Kidney (tissue), 14 donors: Measurements from ENCODE around the gene ELF5. TPM values are rescaled to one million over a fixed set of nuclear protein-coding genes. Genes with fewer than 3 reads are reported as not detected.

Experiments
- DNase-seq, 5 donors: peaks; one replicate each; pipeline ENCODE4 v3.0.0-alpha.2; 2013 to 2020
- FAIRE-seq: peaks from 2 replicates; lab custom pipeline; 2012; peaks lifted over from hg19 to GRCh38; lab: Jason Lieb, UNC
- H3K27ac ChIP-seq, 2 donors: one replicate each; pipeline ENCODE4 v1.7.0; 2013; ENCODE audit warnings: low read depth in 2 of 2, low read length in 2 of 2, inconsistent platforms in 1 of 2
- H3K27me3 ChIP-seq: one replicate; pipeline ENCODE4 v1.7.1; 2013; ENCODE audit warnings: low read length, inconsistent platforms; ENCODE audit not compliant: control insufficient read depth, insufficient read depth
- H3K36me3 ChIP-seq, 3 donors: one replicate each; pipeline versions ENCODE4 v1.7.0 to v1.7.1; 2013; ENCODE audit warnings: low read length in 3 of 3, control low read depth in 1 of 3, inconsistent platforms in 1 of 3; ENCODE audit not compliant: insufficient read depth in 3 of 3, control insufficient read depth in 2 of 3
- H3K4me1 ChIP-seq, 3 donors: one replicate each; pipeline versions ENCODE4 v1.7.0 to v1.7.1; 2013; ENCODE audit warnings: low read length in 3 of 3, inconsistent platforms in 1 of 3, low read depth in 1 of 3; ENCODE audit not compliant: control insufficient read depth in 2 of 3, insufficient read depth in 2 of 3
- H3K4me3 ChIP-seq, 3 donors: one replicate each; pipeline versions ENCODE4 v1.7.0 to v1.8.1; 2013; ENCODE audit warnings: low read length in 3 of 3, control low read depth in 1 of 3, inconsistent platforms in 1 of 3
- H3K9ac ChIP-seq, 3 donors: one replicate each; pipeline versions ENCODE4 v1.7.0 to v1.7.1; 2013; ENCODE audit warnings: low read length in 3 of 3, control low read depth in 1 of 3, inconsistent platforms in 1 of 3
- H3K9me3 ChIP-seq, 3 donors: one replicate each; pipeline versions ENCODE4 v1.7.0 to v1.7.1; 2013; ENCODE audit warnings: low read length in 3 of 3, control low read depth in 1 of 3, inconsistent platforms in 1 of 3; ENCODE audit not compliant: control insufficient read depth in 2 of 3, insufficient read depth in 1 of 3
- intact Hi-C: fragments of 100-400 bp; cut with DNase I; formaldehyde crosslinking; loops from one replicate; pipeline ENCODE4 v1.11.1; 2022
- polyA plus RNA-seq: library from polyadenylated mRNA; stranded (reverse); fragments of 350-450 nt; fragmentation: Illumina TruSeq; extraction: RNeasy Lipid Tissue Mini Kit (QIAGEN cat#74804); gene quantifications from one replicate; pipeline ENCODE4 v1.2.3, GENCODE V29; 2014; ENCODE audit warnings: low read depth, low replicate concordance; ENCODE audit not compliant: insufficient read depth
- total RNA-seq: library from RNA; stranded (reverse); fragmentation: NEBNext Ultra II Directional; extraction: Animal tissue kit (Norgen Biotek cat#: 25700); gene quantifications from one replicate; pipeline ENCODE4 v1.2.1, GENCODE V29; 2021
- TF ChIP-seq, protein P1 (sequence below): IDR thresholded peaks from 3 replicates; pipeline ENCODE4 v1.5.1; 2012; ENCODE audit warnings: mild to moderate bottlenecking, moderate library complexity, borderline replicate concordance; ENCODE audit not compliant: insufficient read depth; ENCODE audit errors: extremely low read depth
- donor health status: control.
- donor health status: control.
- donor health status: control.
- donor health status: control.
- donor health status: control.
- donor health status: DM: yes; HTN: yes; CAD: no.
- donor health status: Normal renal cell carcinoma (clear cell type).

ELF5 gene
- total and polyA plus RNA-seq, 2 donors from 2014 or later: 0.94 to 18.9 TPM

DNA sequence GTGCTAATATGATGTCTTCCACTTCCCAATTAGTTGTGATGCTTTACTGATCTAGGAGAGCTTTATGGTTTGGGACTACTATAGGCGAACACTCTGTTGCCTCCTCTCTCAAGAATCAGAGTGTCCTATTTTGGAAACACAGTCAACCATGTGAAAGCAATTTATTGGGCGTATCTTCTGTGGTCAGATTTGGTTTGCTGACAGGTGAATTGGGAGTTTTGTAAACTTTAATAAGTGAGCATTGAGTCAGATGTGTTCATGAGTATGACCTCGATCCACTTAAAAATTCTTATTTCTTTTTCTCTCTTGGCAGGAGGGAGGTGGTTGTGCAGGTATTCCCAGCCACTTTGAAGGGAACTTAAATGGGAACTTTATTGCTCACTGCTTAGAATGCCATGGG is 70.5 kb downstream of the ELF5 start:
- TF ChIP-seq, protein P1, sequence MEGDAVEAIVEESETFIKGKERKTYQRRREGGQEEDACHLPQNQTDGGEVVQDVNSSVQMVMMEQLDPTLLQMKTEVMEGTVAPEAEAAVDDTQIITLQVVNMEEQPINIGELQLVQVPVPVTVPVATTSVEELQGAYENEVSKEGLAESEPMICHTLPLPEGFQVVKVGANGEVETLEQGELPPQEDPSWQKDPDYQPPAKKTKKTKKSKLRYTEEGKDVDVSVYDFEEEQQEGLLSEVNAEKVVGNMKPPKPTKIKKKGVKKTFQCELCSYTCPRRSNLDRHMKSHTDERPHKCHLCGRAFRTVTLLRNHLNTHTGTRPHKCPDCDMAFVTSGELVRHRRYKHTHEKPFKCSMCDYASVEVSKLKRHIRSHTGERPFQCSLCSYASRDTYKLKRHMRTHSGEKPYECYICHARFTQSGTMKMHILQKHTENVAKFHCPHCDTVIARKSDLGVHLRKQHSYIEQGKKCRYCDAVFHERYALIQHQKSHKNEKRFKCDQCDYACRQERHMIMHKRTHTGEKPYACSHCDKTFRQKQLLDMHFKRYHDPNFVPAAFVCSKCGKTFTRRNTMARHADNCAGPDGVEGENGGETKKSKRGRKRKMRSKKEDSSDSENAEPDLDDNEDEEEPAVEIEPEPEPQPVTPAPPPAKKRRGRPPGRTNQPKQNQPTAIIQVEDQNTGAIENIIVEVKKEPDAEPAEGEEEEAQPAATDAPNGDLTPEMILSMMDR: no peak
- no peak overlapping the region for H3K27ac ChIP-seq
- peaks cover 0 to 11% (median 5%) of the 10 kb centered on the region in 3 donors for H3K4me1 ChIP-seq
- intact Hi-C loops: no loop called here
- H3K36me3 ChIP-seq: peaks cover 0 to 3% (median 2%) of the 10 kb centered on the region in 3 donors
- H3K27me3 ChIP-seq: no peaks in the 10 kb centered on the region
- FAIRE-seq (no peak), DNase-seq (no peak)
- no peak overlapping the region for H3K9ac ChIP-seq
- no peak overlapping the region for H3K4me3 ChIP-seq
- peaks cover 0 to 3% (median 2%) of the 10 kb centered on the region in 3 donors for H3K9me3 ChIP-seq

DNA sequence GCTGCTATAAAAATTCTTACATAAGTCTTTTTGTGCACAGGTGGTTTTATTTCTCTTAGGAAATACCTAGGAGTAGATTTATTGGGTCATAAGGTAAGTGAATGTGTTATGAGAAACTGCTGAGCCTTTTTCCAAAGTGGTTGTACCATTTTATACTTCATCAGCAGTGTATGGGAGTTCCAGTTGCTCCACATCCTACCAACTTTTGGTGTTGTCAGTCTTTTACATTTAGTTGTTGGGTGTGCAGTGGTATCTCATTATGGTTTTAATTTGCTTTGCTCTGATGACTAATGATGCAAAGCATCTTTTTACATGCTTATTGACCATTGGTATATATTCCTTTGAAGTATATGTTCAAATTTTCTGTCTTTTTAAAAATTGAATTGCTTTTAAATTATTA is 71.8 kb downstream of the ELF5 start:
- Histone ChIP-seq H3K36me3 (peaks cover 0 to 3% (median 2%) of the 10 kb centered on the region in 3 donors), H3K9ac (no peak overlapping the region), H3K27me3 (no peaks in the 10 kb centered on the region), H3K9me3 (peaks cover 0 to 3% (median 2%) of the 10 kb centered on the region in 3 donors), H3K4me3 (no peak overlapping the region), H3K4me1 (peaks cover 0 to 11% (median 4%) of the 10 kb centered on the region in 3 donors), H3K27ac (no peak overlapping the region)
- TF ChIP-seq, protein P1: no peak
- FAIRE-seq (no peak), DNase-seq (no peak)
- intact Hi-C loops: no loop called here

DNA sequence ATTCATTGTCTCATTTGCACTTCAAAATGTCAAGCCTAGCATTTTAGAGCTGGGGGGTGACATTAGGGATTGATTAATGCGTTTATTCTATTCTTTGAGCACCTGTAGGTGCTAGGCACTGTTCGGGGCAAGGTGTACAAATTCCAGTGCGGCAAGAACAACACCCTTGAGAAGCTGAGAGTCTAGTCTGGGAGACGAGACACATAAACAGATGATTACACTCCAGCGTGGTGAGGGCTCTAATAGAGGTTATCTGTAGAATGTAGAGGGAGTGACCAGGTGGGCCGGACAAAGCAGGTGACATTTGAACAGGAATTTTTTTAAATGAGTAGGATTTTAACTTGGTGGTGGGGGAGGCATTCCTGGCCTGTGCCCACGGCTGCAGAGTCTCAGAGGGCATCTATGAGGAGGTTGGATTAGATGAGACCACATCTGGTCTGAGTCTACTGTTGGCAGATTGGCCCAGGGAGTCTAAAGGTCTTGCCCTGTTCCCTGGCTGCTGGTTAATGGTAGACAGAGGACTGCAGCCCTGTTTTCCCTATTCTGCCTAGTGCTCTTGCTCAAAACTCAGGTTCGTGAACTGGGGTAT is 73.9 kb downstream of the ELF5 start:
- Histone ChIP-seq H3K4me1 (peaks cover 0 to 11% (median 4%) of the 10 kb centered on the region in 3 donors), H3K27me3 (no peaks in the 10 kb centered on the region), H3K9me3 (peaks cover 0 to 3% (median 2%) of the 10 kb centered on the region in 3 donors), H3K36me3 (peaks cover 0 to 3% (median 2%) of the 10 kb centered on the region in 3 donors), H3K4me3 (peak overlapping the region; percentile 74 to 97 (median 85)), H3K27ac (peak overlapping the region; percentile 98 to 99), H3K9ac (peak overlapping the region; percentile 72 to 92 (median 86))
- FAIRE-seq (no peak), DNase-seq (peak in 4 of 5 donors; percentile 15 to 48 (median 36))
- intact Hi-C loops: no loop called here
- TF ChIP-seq, protein P1: no peak
